Measurements from ENCODE around the gene TMEM204.

DNA sequence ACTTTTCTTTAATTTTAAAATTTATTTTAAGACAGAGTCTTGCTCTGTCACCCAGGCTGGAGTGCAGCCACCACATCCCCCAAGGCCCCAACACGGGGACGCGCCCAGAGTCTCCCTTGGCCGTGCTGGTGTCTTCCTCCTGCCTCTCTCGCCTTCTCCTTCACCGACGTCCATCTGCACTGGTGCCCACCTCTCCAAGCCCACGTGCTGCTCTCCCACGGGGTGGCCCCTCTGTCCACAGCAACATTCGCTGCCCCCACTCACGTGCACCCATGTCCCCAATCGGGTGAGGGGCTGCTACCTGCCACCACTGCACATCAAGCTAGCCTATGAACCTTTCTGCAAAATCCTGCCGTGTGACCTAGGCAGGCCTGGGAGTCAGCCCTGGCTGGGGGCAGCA, 3.1 kb downstream of the TMEM204 start:
- no peak for TF ChIP-seq RAD21 (IDR thresholded peaks at IDR 0.05; ENCODE audit: low read length)
- TF ChIP-seq CHD2 (IDR thresholded peaks at IDR 0.05; ENCODE audit: low read length, partially characterized antibody): no peak
- TF ChIP-seq POLR2AphosphoS5 (IDR thresholded peaks at IDR 0.05; ENCODE audit: low read depth, low read length): no peak
- TF ChIP-seq, protein P1, sequence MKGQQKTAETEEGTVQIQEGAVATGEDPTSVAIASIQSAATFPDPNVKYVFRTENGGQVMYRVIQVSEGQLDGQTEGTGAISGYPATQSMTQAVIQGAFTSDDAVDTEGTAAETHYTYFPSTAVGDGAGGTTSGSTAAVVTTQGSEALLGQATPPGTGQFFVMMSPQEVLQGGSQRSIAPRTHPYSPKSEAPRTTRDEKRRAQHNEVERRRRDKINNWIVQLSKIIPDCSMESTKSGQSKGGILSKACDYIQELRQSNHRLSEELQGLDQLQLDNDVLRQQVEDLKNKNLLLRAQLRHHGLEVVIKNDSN (IDR thresholded peaks at IDR 0.05; ENCODE audit: borderline replicate concordance, low read depth): no peak
- TF ChIP-seq, protein P2, sequence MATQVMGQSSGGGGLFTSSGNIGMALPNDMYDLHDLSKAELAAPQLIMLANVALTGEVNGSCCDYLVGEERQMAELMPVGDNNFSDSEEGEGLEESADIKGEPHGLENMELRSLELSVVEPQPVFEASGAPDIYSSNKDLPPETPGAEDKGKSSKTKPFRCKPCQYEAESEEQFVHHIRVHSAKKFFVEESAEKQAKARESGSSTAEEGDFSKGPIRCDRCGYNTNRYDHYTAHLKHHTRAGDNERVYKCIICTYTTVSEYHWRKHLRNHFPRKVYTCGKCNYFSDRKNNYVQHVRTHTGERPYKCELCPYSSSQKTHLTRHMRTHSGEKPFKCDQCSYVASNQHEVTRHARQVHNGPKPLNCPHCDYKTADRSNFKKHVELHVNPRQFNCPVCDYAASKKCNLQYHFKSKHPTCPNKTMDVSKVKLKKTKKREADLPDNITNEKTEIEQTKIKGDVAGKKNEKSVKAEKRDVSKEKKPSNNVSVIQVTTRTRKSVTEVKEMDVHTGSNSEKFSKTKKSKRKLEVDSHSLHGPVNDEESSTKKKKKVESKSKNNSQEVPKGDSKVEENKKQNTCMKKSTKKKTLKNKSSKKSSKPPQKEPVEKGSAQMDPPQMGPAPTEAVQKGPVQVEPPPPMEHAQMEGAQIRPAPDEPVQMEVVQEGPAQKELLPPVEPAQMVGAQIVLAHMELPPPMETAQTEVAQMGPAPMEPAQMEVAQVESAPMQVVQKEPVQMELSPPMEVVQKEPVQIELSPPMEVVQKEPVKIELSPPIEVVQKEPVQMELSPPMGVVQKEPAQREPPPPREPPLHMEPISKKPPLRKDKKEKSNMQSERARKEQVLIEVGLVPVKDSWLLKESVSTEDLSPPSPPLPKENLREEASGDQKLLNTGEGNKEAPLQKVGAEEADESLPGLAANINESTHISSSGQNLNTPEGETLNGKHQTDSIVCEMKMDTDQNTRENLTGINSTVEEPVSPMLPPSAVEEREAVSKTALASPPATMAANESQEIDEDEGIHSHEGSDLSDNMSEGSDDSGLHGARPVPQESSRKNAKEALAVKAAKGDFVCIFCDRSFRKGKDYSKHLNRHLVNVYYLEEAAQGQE (IDR thresholded peaks at IDR 0.05; ENCODE audit: low read depth, low read length): no peak
- TF ChIP-seq, protein P3, sequence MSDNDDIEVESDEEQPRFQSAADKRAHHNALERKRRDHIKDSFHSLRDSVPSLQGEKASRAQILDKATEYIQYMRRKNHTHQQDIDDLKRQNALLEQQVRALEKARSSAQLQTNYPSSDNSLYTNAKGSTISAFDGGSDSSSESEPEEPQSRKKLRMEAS (IDR thresholded peaks at IDR 0.05; ENCODE audit: low read depth): no peak
- TF ChIP-seq, protein P4, sequence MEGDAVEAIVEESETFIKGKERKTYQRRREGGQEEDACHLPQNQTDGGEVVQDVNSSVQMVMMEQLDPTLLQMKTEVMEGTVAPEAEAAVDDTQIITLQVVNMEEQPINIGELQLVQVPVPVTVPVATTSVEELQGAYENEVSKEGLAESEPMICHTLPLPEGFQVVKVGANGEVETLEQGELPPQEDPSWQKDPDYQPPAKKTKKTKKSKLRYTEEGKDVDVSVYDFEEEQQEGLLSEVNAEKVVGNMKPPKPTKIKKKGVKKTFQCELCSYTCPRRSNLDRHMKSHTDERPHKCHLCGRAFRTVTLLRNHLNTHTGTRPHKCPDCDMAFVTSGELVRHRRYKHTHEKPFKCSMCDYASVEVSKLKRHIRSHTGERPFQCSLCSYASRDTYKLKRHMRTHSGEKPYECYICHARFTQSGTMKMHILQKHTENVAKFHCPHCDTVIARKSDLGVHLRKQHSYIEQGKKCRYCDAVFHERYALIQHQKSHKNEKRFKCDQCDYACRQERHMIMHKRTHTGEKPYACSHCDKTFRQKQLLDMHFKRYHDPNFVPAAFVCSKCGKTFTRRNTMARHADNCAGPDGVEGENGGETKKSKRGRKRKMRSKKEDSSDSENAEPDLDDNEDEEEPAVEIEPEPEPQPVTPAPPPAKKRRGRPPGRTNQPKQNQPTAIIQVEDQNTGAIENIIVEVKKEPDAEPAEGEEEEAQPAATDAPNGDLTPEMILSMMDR (IDR thresholded peaks at IDR 0.05): no peak
- TF ChIP-seq YY1 (IDR thresholded peaks at IDR 0.05; ENCODE audit: low read depth): no peak
- TF ChIP-seq, protein P5, sequence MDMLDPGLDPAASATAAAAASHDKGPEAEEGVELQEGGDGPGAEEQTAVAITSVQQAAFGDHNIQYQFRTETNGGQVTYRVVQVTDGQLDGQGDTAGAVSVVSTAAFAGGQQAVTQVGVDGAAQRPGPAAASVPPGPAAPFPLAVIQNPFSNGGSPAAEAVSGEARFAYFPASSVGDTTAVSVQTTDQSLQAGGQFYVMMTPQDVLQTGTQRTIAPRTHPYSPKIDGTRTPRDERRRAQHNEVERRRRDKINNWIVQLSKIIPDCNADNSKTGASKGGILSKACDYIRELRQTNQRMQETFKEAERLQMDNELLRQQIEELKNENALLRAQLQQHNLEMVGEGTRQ (IDR thresholded peaks at IDR 0.05; ENCODE audit: borderline replicate concordance, low read depth, low read length): no peak
- no peak for TF ChIP-seq GABPA (IDR thresholded peaks at IDR 0.05; ENCODE audit: low read depth)
- TF ChIP-seq, protein P6, sequence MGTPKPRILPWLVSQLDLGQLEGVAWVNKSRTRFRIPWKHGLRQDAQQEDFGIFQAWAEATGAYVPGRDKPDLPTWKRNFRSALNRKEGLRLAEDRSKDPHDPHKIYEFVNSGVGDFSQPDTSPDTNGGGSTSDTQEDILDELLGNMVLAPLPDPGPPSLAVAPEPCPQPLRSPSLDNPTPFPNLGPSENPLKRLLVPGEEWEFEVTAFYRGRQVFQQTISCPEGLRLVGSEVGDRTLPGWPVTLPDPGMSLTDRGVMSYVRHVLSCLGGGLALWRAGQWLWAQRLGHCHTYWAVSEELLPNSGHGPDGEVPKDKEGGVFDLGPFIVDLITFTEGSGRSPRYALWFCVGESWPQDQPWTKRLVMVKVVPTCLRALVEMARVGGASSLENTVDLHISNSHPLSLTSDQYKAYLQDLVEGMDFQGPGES (IDR thresholded peaks at IDR 0.05; ENCODE audit: low read depth, low read length): no peak
- no peak for TF ChIP-seq ELF1 (IDR thresholded peaks at IDR 0.05)
- no peak for TF ChIP-seq SIN3A (IDR thresholded peaks at IDR 0.05; ENCODE audit: borderline replicate concordance, low read depth, low read length)
